Astrocyte (in vitro differentiated cells and primary cell): ENCODE measurements around the gene ADCY2. TPM values are rescaled to one million over a fixed set of nuclear protein-coding genes. Genes with fewer than 3 reads are reported as not detected.

Experiments
- DNase-seq: peaks from one replicate; pipeline ENCODE4 v3.0.0-alpha.2; 2010; ENCODE audit warnings: low read depth
- FAIRE-seq: peaks from 2 replicates; lab custom pipeline; 2011; peaks lifted over from hg19 to GRCh38; lab: Jason Lieb, UNC
- H2AFZ ChIP-seq: 2 replicates; pipeline ENCODE4 v1.6.0; 2012; ENCODE audit warnings: low read depth, low read length, inconsistent platforms
- H3K27ac ChIP-seq: 2 replicates; pipeline ENCODE4 v1.5.1; 2011; ENCODE audit warnings: low read depth, low read length, inconsistent platforms
- H3K27me3 ChIP-seq: 2 replicates; pipeline ENCODE4 v1.6.0; 2011; ENCODE audit warnings: low read length, inconsistent platforms; ENCODE audit not compliant: insufficient read depth
- H3K36me3 ChIP-seq: 2 replicates; pipeline ENCODE4 v1.5.1; 2011; ENCODE audit warnings: low read length, inconsistent platforms; ENCODE audit not compliant: insufficient read depth
- H3K4me1 ChIP-seq: 2 replicates; pipeline ENCODE4 v1.5.1; 2011; ENCODE audit warnings: low read length, inconsistent platforms; ENCODE audit not compliant: insufficient read depth
- H3K4me2 ChIP-seq: 2 replicates; pipeline ENCODE4 v1.6.0; 2012; ENCODE audit warnings: low read length, inconsistent platforms
- H3K4me3 ChIP-seq: 2 replicates; pipeline ENCODE4 v1.5.1; 2011; ENCODE audit warnings: low read depth, mild to moderate bottlenecking, low read length, inconsistent platforms; ENCODE audit not compliant: insufficient read depth
- H3K79me2 ChIP-seq: 2 replicates; pipeline ENCODE4 v1.6.0; 2012; ENCODE audit warnings: mild to moderate bottlenecking, low read length, inconsistent platforms; ENCODE audit not compliant: insufficient read depth
- H3K9ac ChIP-seq: 2 replicates; pipeline ENCODE4 v1.6.0; 2012; ENCODE audit warnings: mild to moderate bottlenecking, low read length, inconsistent platforms
- H3K9me3 ChIP-seq: 2 replicates; pipeline ENCODE4 v1.5.1; 2012; ENCODE audit warnings: low read depth, mild to moderate bottlenecking, low read length, inconsistent platforms; ENCODE audit not compliant: insufficient read depth
- H4K20me1 ChIP-seq: 2 replicates; pipeline ENCODE4 v1.6.0; 2012; ENCODE audit warnings: low read length, inconsistent platforms; ENCODE audit not compliant: insufficient read depth
- H3K27ac Mint-ChIP-seq: one replicate; pipeline ENCODE4 v1.8.0; 2021; ENCODE audit warnings: mild to moderate bottlenecking, mixed read lengths; ENCODE audit not compliant: unreplicated experiment
- H3K27me3 Mint-ChIP-seq: one replicate; pipeline ENCODE4 v1.8.0; 2021; ENCODE audit warnings: low read depth, mixed read lengths; ENCODE audit not compliant: unreplicated experiment
- H3K36me3 Mint-ChIP-seq: one replicate; pipeline ENCODE4 v1.8.0; 2021; ENCODE audit warnings: low read depth, mixed read lengths; ENCODE audit not compliant: unreplicated experiment
- H3K4me1 Mint-ChIP-seq: one replicate; pipeline ENCODE4 v1.8.0; 2021; ENCODE audit warnings: low read depth, mixed read lengths; ENCODE audit not compliant: unreplicated experiment
- H3K4me3 Mint-ChIP-seq: one replicate; pipeline ENCODE4 v1.8.0; 2021; ENCODE audit warnings: mild to moderate bottlenecking, moderate library complexity, mixed read lengths; ENCODE audit not compliant: unreplicated experiment
- H3K9me3 Mint-ChIP-seq: one replicate; pipeline ENCODE4 v1.8.0; 2021; ENCODE audit warnings: mild to moderate bottlenecking, mixed read lengths; ENCODE audit not compliant: unreplicated experiment
- EZH2 ChIP-seq: IDR thresholded peaks from 2 replicates; pipeline ENCODE4 v1.6.1; 2012; ENCODE audit warnings: mild to moderate bottlenecking, low read length, inconsistent platforms; ENCODE audit not compliant: insufficient read depth
- total RNA-seq: library from RNA; stranded (reverse); gene quantifications from 2 replicates; pipeline ENCODE4 v1.2.1, GENCODE V29; 2021
- TF ChIP-seq, protein P1 (sequence below): IDR thresholded peaks from 2 replicates; pipeline ENCODE4 v1.5.1; 2011; ENCODE audit warnings: low read depth, mild to moderate bottlenecking, inconsistent platforms, low read length, moderate library complexity; ENCODE audit not compliant: insufficient read depth

ADCY2 gene
- total RNA-seq, 1 donor from 2014 or later, result 5.7 TPM

DNA sequence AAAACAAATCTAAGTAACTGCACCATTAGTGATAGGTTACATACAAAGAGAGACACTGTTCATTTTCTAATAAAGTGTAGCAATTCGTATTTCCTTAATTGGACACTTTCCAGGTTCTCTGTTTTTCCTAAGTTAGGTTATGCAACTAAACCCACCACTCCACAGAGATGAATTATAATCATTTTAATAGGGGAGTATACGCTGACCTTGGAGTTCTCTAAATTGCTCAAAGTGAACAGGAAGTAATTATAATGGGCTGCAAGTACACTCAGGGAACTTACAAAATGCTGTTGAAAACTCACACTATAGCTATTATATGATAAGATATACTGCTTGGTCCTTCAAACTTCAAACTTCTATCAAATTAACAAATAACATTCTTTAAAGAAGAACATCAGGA, 18.2 kb upstream of the ADCY2 start:
- Histone ChIP-seq H3K4me3 (no peak overlapping the region), H3K4me1 (no peaks in the 10 kb centered on the region), H2AFZ (no peak overlapping the region), H3K9ac (no peak overlapping the region), H3K4me2 (no peak overlapping the region), H3K36me3 (no peaks in the 10 kb centered on the region), H3K9me3 (no peaks in the 10 kb centered on the region), H3K27ac (no peak overlapping the region), H3K79me2 (no peaks in the 10 kb centered on the region), H3K27me3 (no peaks in the 10 kb centered on the region), H4K20me1 (no peaks in the 10 kb centered on the region)
- no peaks in the 10 kb centered on the region for H3K36me3 Mint-ChIP-seq
- no peaks in the 10 kb centered on the region for H3K9me3 Mint-ChIP-seq
- no peak overlapping the region for H3K27ac Mint-ChIP-seq
- peaks cover 3% of the 10 kb centered on the region for H3K27me3 Mint-ChIP-seq
- H3K4me3 Mint-ChIP-seq, result no peak overlapping the region
- no peaks in the 10 kb centered on the region for H3K4me1 Mint-ChIP-seq
- no peak for DNase-seq
- no peak for FAIRE-seq
- no peak for TF ChIP-seq EZH2
- TF ChIP-seq, protein P1, sequence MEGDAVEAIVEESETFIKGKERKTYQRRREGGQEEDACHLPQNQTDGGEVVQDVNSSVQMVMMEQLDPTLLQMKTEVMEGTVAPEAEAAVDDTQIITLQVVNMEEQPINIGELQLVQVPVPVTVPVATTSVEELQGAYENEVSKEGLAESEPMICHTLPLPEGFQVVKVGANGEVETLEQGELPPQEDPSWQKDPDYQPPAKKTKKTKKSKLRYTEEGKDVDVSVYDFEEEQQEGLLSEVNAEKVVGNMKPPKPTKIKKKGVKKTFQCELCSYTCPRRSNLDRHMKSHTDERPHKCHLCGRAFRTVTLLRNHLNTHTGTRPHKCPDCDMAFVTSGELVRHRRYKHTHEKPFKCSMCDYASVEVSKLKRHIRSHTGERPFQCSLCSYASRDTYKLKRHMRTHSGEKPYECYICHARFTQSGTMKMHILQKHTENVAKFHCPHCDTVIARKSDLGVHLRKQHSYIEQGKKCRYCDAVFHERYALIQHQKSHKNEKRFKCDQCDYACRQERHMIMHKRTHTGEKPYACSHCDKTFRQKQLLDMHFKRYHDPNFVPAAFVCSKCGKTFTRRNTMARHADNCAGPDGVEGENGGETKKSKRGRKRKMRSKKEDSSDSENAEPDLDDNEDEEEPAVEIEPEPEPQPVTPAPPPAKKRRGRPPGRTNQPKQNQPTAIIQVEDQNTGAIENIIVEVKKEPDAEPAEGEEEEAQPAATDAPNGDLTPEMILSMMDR, result no peak

DNA sequence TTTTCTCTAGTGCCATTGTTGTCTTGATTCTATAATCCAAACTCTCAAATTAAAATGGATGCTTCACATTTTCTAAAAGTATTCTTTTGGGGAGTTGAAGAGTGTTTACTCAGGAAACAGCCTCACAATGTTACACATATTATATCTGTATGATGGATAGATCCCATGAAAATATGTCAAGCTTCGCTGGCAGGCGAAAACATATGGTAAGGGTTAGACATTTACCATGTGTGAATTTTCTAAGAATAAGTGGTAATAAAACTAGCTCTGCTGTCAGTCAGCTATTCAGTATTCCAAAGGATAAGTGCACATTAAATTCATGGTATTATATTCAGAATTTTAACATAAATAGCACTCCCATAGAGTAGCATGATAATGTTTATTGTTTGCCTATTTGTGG, 13.3 kb upstream of the ADCY2 start:
- Mint-ChIP-seq H3K9me3 (no peaks in the 10 kb centered on the region), H3K4me1 (no peaks in the 10 kb centered on the region), H3K27ac (no peak overlapping the region), H3K36me3 (no peaks in the 10 kb centered on the region), H3K4me3 (no peak overlapping the region), H3K27me3 (no peaks in the 10 kb centered on the region)
- FAIRE-seq, result no peak
- Histone ChIP-seq H4K20me1 (no peaks in the 10 kb centered on the region), H3K27me3 (no peaks in the 10 kb centered on the region), H3K4me1 (no peaks in the 10 kb centered on the region), H2AFZ (no peak overlapping the region), H3K9ac (no peak overlapping the region), H3K9me3 (no peaks in the 10 kb centered on the region), H3K36me3 (no peaks in the 10 kb centered on the region), H3K27ac (no peak overlapping the region), H3K4me2 (no peak overlapping the region), H3K79me2 (no peaks in the 10 kb centered on the region), H3K4me3 (no peak overlapping the region)
- DNase-seq, result no peak
- TF ChIP-seq, protein P1, result no peak
- TF ChIP-seq EZH2, result no peak

DNA sequence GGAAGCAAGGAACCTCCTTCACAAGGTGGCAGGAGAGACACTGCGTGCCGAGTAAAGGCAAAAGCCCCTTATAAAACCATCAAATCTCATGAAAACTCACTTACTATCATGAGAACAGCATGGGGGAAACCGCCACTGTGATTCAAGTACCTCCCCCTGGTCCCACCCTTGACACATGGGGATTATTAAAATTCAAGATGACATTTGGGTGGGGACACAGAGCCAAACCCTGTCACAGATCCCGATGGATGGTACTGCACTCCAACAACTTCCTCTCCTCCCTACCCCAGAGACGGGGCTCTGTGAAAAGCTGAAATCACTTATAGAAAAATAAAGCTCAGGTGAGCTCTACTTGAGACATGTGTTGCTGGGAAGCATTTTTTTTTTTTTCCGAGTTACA, 10.3 kb upstream of the ADCY2 start:
- H3K27ac Mint-ChIP-seq, result no peak overlapping the region
- no peak overlapping the region for H2AFZ ChIP-seq
- H3K9me3 Mint-ChIP-seq, result no peaks in the 10 kb centered on the region
- no peaks in the 10 kb centered on the region for H3K27me3 Mint-ChIP-seq
- H3K4me3 ChIP-seq, result no peak overlapping the region
- no peaks in the 10 kb centered on the region for H3K4me1 Mint-ChIP-seq
- H3K27ac ChIP-seq, result no peak overlapping the region
- no peaks in the 10 kb centered on the region for H3K4me1 ChIP-seq
- no peaks in the 10 kb centered on the region for H3K36me3 Mint-ChIP-seq
- no peaks in the 10 kb centered on the region for H3K27me3 ChIP-seq
- no peak overlapping the region for H3K4me3 Mint-ChIP-seq
- H3K4me2 ChIP-seq, result no peak overlapping the region
- no peak overlapping the region for H3K9ac ChIP-seq
- no peaks in the 10 kb centered on the region for H3K9me3 ChIP-seq
- TF ChIP-seq, protein P1, result no peak
- no peak for TF ChIP-seq EZH2
- no peaks in the 10 kb centered on the region for H4K20me1 ChIP-seq
- H3K79me2 ChIP-seq, result no peaks in the 10 kb centered on the region
- FAIRE-seq (no peak), DNase-seq (no peak)
- no peaks in the 10 kb centered on the region for H3K36me3 ChIP-seq
